Heart left ventricle (tissue), 16 donors: ENCODE data around the gene ATP6V0E2. TPM values are rescaled to one million over a fixed set of nuclear protein-coding genes. Genes with fewer than 3 reads are reported as not detected.
"Not testable (repeated sequence)": the region's sequence is repeated elsewhere in the genome, so short reads cannot be mapped to it uniquely, and the experiment has no call there.

ENCODE experiments used
- ATAC-seq, 4 donors: fragments of 200-7000 bp; cut with Tn5 transposase; one replicate each; pipeline ENCODE4 v1.9.1; 2020 to 2022; ENCODE audit warnings: moderate library complexity in 4 of 4, mild to moderate bottlenecking in 3 of 4, moderate number of reproducible peaks in 1 of 4
- DNase-seq, 5 donors: peaks; one replicate each; pipeline ENCODE4 v3.0.0-alpha.2; 2020
- H3K27ac ChIP-seq, 12 donors: fragments of 200-600 bp; sonication (generic) in 4 of 12; one replicate each; pipeline versions ENCODE4 v1.5.0 to v1.8.0; 2016 to 2022; ENCODE audit warnings: mild to moderate bottlenecking in 2 of 12
- H3K27me3 ChIP-seq, 9 donors: fragments of 200-600 bp; sonication (generic) in 2 of 9; one replicate each; pipeline versions ENCODE4 v1.5.1 to v1.8.0; 2016 to 2022; ENCODE audit warnings: mild to moderate bottlenecking in 3 of 9
- H3K36me3 ChIP-seq, 9 donors: fragments of 200-600 bp; sonication (generic) in 2 of 9; one replicate each; pipeline versions ENCODE4 v1.5.0 to v1.8.0; 2018 to 2022; ENCODE audit warnings: mild to moderate bottlenecking in 2 of 9
- H3K4me1 ChIP-seq, 12 donors: fragments of 200-600 bp; sonication (generic) in 4 of 12; one replicate each; pipeline versions ENCODE4 v1.5.0 to v1.8.0; 2016 to 2022; ENCODE audit warnings: mild to moderate bottlenecking in 3 of 12
- H3K4me3 ChIP-seq, 12 donors: fragments of 200-600 bp; sonication (generic) in 4 of 12; one replicate each; pipeline versions ENCODE4 v1.5.0 to v1.8.0; 2017 to 2022; ENCODE audit warnings: mild to moderate bottlenecking in 9 of 12, moderate library complexity in 4 of 12
- H3K9me3 ChIP-seq, 12 donors: fragments of 200-600 bp; sonication (generic) in 4 of 12; one replicate each; pipeline versions ENCODE4 v1.5.0 to v1.8.0; 2016 to 2022; ENCODE audit warnings: mild to moderate bottlenecking in 1 of 12
- WGBS, 4 donors: extraction: QIAGEN DNeasy Blood & Tissue Kit in 2 of 4; methylation state at CpG; one replicate each; pipeline versions ENCODE4 v1.1.5 to v1.1.7; 2013 to 2018; 5-methylcytosine and 5-hydroxymethylcytosine counted together
- intact Hi-C, 10 donors: fragments of 100-400 bp; cut with DNase I; formaldehyde crosslinking; loops; one replicate each; pipeline versions ENCODE4 v1.11.1 to v1.14.2; 2022
- polyA plus RNA-seq, 2 donors: library from polyadenylated mRNA; stranded (reverse); fragments of 200-250 nt; gene quantifications; one replicate each; pipeline ENCODE4 v1.2.3, GENCODE V29; 2013
- total RNA-seq, 9 donors: library from RNA; depleted of rRNA in 2 of 9; stranded (reverse); fragments of >200 nt in 2 of 9; fragmentation: NEBNext Ultra II Directional in 3 of 9; extraction: Animal tissue kit (Norgen Biotek cat#: 25700) in 3 of 9; gene quantifications; one replicate each; pipeline versions ENCODE4 v1.1.0 to v1.2.4, GENCODE V29; 2016 to 2023
- donor health status: ischemic (EF 13 %, LVEDD 7.1; RV severe dilation, severe dysfunction).
- donor health status: healthy with polysubstance abuse.
- donor health status: DM: no; HTN: yes; CAD: no.
- donor health status: DM: no; HTN: no; CAD: no.
- donor health status: ischemic (EF 25% LVEDD 6.9; RV normal size, moderate dysfunction).
- donor health status: ischemic (EF 25% LVEDD 5.7; RV mildly dilated, moderate dysfunction).
- donor health status: healthy.
- donor health status: DM: yes; HTN: yes; CAD: no.
- donor health status: ischemic (EF 35%, LVEDD 5.7; RV mildly dilated, moderate dysfunction).
- donor health status: nonischemic (EF 11% LVEDD 7.7; RV severe dilation, severe dysfunction).
- donor health status: DM: yes; HTN: yes; CAD: no.
- donor health status: PGD.
- donor health status: ischemic (EF 29% LVEDD 5.4; RV normal size, mild dysfunction).
- donor health status: nonischemic (EF 23%, LVEDD 6.1; RV moderate dilation, normal function).

ATP6V0E2 gene
- total and polyA plus RNA-seq, 11 donors, result 39.0 to 137 (median 92.2) TPM

DNA sequence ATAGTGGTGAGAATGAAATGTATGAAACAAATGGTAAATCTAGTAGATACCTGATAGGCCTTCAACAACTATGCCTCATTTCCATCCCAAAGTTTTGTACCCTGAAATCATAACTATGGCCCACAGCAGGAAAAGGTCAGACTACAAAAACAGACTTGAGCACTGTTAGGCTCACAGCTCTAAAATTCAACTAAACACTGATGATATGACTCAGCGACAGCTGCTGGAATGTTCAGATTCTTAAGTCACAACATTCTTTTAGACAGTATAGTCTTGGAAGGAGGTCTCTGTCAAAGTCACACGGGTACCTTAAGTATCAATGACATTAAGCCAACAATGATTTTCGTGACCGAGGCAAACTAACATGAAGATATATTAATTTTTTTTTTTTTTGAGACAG, 38.4 kb downstream of the ATP6V0E2 start:
- intact Hi-C loops, H3K4me3 ChIP-seq, H3K27me3 ChIP-seq, H3K9me3 ChIP-seq, DNase-seq, H3K36me3 ChIP-seq, H3K27ac ChIP-seq, H3K4me1 ChIP-seq: not testable (repeated sequence)
- 33 to 78% (median 65%) methylated on average over 1 to 2 of the region's 4 CpGs for WGBS, 4 donors
- ATAC-seq, result peak in 1 of 4 donors; percentile 26

DNA sequence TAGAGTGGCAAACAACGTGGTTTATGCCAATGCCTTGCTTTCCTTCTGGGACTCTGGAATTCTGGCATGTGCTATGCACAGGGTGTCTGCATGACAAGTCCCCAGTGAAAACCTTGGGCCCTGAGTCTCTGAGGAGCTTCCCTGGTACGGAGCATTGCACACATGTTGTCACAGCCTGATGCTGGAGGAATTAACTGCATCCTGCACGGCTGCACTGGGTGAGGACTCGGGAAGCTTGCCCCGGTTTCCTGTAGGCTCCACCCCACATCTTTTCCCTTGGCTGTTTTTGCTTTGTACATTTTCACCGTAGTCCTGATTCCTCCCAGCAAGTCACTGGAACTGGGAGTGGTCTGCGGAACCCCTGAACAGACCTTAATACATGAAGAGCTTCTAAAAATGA, 52.6 kb downstream of the ATP6V0E2 start:
- intact Hi-C loops, DNase-seq, H3K9me3 ChIP-seq, H3K4me3 ChIP-seq, H3K36me3 ChIP-seq, ATAC-seq, H3K27ac ChIP-seq, H3K4me1 ChIP-seq, H3K27me3 ChIP-seq: not testable (repeated sequence)
- 28 to 58% (median 50%) methylated on average over 7 of the region's 7 CpGs for WGBS, 4 donors

Other genes starting within 250 kb of the ATP6V0E2 start
- gene ZNF467, start 100.4 kb upstream of the ATP6V0E2 start, total RNA-seq, result 1 to 10 TPM; 2.6 to 9.5 (median 5.1) TPM
- 1 to 10 TPM; 3.6 to 4.7 TPM for gene ZNF467, start 100.4 kb upstream of the ATP6V0E2 start, polyA plus RNA-seq
- 10 to 100 TPM in 4 of 9 donors, 1 to 10 TPM in 5; 8.0 to 18.1 (median 9.8) TPM for gene ZNF862, start 35.6 kb upstream of the ATP6V0E2 start, total RNA-seq
- 1 to 10 TPM; 6.9 TPM for gene ZNF862, start 35.6 kb upstream of the ATP6V0E2 start, polyA plus RNA-seq